ENCODE results near the gene DUSP3.

Gene DUSP3

GRCh38 chr17:43778337-43779144 lies at the start of gene DUSP3:
DUSP3 (minus strand) TSS chr17:43778977; CDS start chr17:43778924, 53 bp downstream.
- peak within 1 kb of the TSS; percentile 71 for H3K4me3 ChIP-seq (ENCODE audit: low read depth, low read length)
- no peak for TF ChIP-seq CTCF (IDR thresholded peaks at IDR 0.05; ENCODE audit: low read depth, low read length)

GRCh38 chr17:43827596-43827995 lies 48.8 kb upstream of the DUSP3 start:
- no peak overlapping the region for H3K4me3 ChIP-seq (ENCODE audit: low read depth, low read length)
- TF ChIP-seq CTCF (IDR thresholded peaks at IDR 0.05; ENCODE audit: low read depth, low read length), result no peak

- TF ChIP-seq CTCF (IDR thresholded peaks at IDR 0.05; ENCODE audit: low read depth, low read length), result no peak
- no peak overlapping the region for H3K4me3 ChIP-seq (ENCODE audit: low read depth, low read length)
These were observed 47.4 kb upstream of the DUSP3 start for GRCh38 chr17:43826206-43826605.

DNA sequence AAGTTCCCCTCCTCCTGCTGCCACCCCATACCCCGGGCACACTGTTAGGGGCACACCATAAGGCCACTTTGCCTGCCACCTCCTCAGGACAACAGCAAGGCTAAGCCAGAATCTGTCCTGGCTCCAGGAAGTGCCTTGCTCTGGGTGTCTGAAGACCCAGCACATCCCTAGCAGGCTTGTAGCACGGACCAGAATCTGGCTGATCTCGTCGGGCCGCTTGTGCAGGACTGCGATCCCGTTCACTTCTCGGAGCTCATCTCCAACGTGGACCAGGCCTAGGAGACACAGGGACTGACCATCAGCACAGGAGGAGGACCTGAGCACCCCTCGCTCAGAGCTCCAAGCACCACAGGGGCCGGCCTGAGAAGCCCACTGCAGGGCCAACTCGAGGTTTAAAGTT lies 46.8 kb upstream of the DUSP3 start:
- TF ChIP-seq CTCF (IDR thresholded peaks at IDR 0.05; ENCODE audit: low read depth, low read length), result no peak
- no peak overlapping the region for H3K4me3 ChIP-seq (ENCODE audit: low read depth, low read length)

DNA sequence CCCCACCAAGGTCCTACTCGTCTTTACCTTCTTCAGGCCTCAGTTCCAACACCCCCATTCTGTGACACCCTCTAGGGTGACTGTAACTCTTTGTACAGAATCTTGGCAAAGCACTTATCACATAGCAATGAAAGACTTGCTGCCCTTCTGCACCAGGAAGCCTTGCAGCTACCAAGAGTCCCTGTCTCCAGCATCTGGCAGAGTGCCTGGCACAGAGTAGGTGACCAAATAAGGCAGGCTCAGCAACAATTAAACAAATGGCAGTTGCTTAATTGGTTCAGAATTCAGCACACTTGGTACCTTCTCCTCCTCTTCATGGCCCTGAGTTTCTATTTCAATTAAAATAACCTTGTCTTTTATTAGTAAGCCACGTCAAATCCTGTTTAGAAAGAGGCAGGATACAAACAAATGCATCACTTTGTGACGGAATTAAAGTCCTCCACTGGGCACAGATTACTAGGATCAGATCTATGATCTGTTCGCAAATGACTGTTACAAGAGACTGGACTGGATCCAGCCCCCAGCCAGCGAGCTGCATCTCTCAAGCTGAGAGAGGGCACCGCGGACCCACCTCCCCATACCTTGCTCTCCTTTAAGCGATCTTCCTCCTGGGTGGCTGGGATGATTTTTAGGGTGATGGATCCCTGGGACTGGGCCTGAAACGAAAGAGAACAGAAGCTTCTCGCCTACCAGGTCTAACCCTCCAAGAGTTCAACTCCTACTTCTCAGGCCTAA lies 44.7 kb upstream of the DUSP3 start:
- TF ChIP-seq CTCF (IDR thresholded peaks at IDR 0.05; ENCODE audit: low read depth, low read length), result no peak
- H3K4me3 ChIP-seq (ENCODE audit: low read depth, low read length), result no peak overlapping the region

GRCh38 chr17:43822570-43823190 lies 43.9 kb upstream of the DUSP3 start:
- TF ChIP-seq CTCF (IDR thresholded peaks at IDR 0.05; ENCODE audit: low read depth, low read length), result no peak
- no peak overlapping the region for H3K4me3 ChIP-seq (ENCODE audit: low read depth, low read length)

DNA sequence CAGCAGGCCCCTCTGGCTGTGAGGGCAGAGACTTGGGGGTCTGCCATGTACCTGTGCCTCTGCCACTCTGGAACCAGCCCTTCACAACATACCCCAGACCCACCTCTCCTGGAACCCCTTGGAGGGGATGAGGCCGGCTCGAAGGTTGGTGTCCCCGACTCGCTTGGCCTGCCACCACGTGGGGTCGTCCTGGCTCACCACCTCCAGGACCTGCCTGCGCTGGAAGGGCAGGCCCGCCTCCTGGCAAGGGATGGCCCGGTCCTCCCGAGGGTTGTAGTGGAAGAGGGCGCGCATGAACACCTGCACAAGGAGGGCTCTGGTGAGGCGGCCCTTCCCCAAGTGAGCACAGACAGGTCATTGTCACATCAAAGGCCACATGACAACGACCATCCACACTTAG lies 42.0 kb upstream of the DUSP3 start:
- no peak overlapping the region for H3K4me3 ChIP-seq (ENCODE audit: low read depth, low read length)

More for the DNA sequence above, 42.0 kb upstream of the DUSP3 start:
- TF ChIP-seq CTCF (IDR thresholded peaks at IDR 0.05; ENCODE audit: low read depth, low read length), result no peak
